AG08395 (cell line): Measurements from ENCODE around the gene FAM184A.
"Not testable (repeated sequence)": the region's sequence is repeated elsewhere in the genome, so short reads cannot be mapped to it uniquely, and the experiment has no call there.

Experiments
- DNase-seq: peaks from one replicate; pipeline ENCODE4 v3.0.0; 2012; ENCODE audit warnings: mixed read lengths, low spot score

The FAM184A gene

DNA sequence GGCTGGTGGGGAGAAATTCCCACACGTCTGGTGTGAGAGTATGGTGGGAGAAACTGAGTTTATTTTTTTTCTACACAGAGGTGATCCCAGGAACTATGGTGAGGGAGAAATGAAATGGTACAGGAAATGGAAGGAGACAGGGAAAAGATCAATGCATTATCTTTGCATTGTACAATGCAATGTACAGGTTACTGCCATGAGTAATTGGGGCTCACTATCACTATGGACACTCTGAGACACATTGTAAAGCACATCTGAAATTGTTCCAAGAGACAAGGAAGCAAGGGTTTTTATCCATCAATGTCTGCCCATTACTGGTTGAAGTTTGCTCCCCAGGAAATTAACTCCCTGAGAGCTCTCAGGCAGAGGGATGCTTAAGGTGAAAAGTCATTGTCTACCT is 21.7 kb upstream of the FAM184A start:
- no peak for DNase-seq

DNA sequence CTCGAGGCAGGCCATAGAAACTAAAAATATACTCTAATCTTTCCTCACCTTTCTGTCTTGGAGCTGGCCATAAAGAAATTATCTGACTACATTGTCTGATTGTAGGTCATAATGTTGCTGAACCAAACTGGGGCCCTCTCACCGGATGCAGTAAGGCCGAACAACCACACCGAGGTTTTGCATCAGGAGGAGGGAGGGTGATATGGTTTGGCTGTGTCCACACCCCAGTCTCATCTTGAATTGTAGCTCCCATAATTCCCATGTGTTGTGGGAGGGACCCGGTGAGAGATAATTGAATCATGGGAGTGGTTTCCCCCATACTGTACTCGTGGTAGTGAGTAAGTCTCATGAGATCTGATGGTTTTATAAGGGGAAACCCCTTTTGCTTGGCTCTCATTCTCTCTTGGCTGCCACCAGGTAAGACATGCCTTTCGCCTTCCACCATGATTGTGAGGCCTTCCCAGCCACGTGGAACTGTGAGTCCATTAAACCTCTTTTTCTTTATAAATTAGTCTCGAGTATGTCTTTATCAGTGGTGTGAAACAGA is 19.4 kb upstream of the FAM184A start:
- DNase-seq = not testable (repeated sequence)

DNA sequence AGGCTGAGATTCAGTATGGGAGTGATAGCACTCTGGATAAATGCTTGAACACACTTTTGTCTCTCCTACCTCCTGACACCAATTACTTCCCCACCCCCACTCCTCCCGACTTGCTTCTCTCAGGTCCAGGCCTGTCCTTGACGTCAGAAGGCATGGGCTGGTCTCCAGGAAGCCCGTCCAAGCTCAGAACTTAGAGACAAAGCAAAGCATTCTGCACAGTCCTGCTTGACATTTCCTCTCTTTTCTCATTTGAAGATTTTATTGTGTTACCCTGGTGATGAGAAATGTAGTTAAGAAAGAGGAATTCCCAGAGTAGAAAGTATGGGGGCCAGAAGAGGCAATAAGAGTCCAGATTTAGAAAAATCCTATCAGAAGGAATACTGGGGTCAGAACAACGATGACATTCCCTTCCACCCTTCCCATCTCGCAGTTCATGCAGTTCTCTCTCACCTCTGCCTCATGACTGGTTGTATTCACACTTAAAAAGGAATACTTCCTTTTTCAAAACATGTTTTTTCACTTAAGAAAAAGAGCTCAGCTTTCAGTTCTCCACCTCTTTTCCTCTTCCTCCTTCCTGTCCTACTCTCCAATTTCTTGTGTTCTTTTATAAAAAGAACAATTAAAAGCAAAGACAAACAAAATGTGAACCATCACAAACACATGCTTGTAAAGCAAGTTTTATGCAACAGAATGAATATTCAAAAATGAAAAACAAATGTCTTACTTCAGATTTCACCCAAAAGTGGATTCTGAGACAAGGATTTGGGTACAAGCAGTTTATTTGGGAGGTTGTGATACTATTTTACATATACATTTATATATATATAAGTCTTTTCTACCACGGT is 18.5 kb upstream of the FAM184A start:
- DNase-seq = no peak

DNA sequence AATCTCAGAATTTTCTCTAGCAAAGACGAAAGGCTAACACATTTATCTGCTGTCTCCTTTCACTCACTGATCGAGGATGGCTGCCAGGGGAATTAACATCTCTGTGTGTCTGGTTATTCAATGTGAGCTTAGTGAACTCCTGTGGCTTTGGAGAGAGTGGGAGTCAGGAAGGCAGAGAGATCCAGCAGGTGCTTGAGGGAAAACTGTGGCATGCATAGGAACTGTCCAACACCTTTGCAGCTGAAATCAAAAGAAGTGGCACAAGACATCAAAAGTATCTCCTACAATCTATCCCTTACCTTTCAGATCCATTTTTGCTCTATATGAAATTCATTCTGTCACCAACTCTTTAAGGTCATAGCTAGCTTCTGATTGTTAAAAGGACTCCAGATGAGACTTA is 11.8 kb upstream of the FAM184A start:
- DNase-seq = no peak

DNA sequence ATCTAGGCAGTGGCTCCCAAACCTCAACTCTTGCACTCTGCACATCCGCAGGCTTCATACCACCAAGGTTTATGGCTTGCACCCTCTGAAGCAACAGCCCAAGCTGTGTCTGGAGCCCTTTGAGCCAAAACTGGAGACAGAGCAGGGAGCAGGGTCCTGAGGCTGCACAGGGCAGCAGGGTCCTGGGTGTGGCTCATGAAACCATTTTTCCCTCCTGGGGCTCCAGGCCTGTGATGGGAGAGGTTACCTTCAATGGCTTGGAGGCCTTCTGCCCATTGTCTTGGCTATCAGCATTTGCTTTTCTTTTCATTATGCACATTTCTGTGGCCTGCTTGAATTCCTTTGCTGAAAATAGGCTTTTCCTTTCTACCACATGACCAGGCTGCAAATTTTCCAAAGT is 6.3 kb upstream of the FAM184A start:
- no peak for DNase-seq

DNA sequence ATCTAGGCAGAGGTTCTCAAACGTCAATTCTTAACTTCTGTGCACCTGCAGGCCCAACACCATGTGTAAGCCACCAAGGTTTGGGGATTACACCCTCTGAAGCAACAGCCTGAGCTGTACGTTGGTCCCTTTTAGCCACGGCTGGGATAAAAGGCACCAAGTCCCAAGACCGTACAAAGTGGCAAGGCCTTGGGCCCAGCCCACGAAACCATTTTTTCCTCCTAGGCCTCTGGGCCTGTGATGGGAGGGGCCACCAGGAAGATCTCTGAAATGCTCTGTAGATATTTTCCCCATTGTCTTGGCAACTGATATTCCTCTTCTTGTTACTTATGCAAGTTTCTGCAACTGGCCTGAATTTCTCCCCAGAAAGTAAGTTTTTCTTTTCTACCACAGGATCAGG is 4.5 kb upstream of the FAM184A start:
- no peak for DNase-seq

DNA sequence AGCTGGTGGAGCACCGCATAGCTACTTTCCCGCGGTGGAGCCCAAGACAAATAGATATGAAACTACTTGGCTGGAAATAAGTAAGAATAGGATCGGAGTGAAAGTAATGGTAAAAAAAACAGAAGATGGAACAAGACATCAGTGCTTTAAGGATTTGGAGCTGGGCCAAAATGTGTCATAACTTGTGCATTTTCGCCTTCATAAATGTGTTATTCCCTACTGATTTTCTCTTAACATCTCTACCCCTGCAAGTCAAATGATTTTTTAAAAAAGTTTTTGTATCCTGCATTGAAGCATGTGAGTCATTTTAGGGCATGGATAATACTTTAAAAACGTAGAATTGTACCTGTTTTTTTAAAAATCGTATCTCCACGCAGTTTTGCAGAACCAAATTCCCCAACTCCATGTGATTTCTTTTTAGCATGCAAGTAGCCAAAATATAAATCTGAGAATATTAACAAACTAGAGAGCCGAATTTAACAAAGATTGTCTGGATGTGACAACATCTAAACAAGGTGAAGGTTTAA is 882 bp upstream of the FAM184A start:
- DNase-seq = peak; percentile 8

DNA sequence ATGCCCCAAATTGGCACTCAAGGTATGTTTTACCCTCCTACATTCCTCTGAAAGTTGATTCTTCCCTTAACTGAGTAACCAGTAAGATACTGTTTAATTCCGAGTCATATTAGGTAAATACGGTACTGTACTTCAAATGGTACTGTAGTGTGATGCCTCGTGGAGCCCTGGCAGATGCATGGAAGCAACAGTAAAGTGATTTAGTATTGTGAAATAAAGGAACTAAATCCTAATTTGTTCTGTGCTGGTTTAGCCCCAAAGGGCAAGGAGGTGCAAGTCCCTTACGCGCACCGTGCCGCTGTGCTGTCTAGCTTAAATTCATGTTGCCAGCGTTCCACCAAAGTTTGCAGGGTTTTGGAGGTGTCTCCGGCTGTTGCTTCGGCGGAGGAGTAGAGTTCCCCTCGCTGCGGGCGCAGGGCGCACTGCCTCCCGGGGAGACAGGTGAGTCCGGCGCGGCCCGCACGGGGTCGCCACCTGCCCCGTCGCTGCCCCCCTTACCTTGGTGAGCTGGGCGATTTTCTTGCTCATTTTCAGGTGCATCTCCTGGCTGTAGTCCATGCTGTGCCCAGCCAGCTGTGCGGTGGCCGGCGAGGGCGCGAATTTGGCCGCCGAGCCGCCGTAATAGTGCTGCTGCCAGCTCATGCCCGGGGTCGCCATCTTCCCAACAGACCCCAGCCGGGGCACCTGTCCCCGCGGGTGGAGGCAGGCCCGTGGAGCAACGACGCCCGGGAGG is 655 bp downstream of the FAM184A start:
- no peak for DNase-seq

DNA sequence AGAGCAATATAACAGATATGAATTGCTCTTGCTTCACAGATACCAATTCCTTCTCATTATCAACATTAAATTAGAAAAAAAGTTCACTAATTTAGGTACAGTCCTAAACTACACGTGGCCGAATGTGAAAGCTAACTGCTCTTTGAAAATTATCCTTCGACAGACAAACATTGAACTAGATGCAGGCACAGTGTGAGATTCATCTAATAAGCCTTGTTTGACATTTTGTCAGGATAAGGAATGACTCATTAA is 1.1 kb downstream of the FAM184A start:
- no peak for DNase-seq

DNA sequence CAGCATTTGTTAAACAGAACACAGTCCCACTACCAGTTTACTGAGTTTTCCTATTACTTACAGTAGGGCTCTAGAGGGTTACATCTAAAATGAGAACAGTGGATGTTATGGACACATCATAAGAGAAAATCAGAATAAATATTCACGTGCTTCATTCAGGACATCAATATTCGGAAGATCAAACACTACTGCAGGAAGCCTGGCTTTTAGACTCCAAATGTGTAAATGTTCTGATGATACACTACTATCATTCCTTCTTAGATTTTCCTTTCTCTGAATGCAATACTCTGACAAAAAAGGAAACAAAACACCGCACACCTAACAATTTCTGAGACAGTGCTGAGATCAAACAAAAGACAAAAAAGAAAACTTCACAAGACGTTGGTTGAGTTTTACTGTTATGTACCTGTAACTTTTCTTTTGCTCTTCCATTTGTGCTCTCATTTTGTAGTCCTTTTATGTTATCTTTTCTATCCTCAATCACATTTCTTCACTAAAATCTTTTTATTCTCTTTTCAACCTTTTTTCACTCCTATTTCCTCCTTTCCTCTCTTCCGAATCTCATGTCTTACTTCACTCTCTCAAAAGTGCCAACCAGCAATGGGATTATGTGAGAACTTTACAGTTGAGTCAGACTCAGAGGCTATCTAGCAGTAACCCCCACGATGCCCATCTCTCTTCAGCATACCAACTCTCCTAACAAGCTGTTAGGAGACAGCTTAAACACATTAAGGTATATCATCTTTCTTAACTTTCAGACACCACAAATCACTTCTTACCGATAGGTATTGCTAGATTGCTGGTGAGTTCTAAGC is 1.7 kb downstream of the FAM184A start:
- no peak for DNase-seq

DNA sequence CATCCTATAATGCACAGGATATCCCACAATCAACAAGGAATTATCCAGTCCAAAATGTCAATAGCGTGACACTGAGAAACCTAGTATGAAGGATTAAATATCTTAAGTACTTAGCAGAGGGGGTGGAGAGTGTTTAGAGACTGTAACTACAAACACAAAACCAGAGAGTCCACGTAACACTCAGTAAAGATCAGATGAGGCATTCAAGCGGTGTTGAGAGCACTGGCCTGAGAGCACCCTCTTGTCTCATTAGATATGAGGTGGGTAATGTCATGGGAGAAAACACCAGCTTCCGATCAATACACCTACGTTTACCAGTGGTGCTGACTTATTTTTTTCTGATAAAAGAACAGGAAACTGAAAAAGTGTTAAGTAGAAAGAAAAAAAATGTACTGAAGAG is 2.3 kb downstream of the FAM184A start:
- no peak for DNase-seq

DNA sequence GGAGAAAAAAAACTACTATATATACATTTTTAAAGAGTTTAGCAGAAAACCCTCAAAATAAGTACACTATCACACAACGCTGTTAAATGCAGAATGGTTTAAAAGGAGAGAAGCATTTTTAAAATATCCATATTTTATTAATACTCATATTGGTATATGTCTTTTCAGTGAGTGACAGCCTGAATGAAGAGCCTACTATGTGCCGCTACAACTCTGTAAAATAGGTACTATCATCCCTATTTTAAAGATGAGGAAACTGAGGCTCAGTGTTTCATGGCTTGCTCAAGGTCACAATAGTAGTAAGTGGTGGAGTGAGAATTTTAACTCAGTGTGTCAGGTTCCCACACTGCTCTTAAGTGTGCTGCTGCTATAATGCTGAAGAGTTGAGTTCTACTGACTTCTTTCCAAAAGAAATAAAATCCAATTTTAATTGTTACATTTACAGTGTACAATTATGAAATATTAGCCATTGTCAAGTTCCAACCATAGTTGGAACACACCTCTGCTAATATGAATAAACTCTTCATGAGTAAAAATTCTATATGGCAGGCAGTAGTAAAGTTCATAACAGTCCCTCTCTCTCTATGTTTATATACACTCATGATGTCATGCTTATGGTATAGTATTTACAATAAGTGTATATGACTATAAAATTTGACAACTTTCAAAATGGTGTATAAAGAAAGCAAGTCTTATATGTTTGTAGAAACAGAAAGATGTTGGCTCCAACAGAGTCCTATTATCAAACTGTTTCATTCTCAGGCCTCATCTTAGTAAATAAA is 3.1 kb downstream of the FAM184A start:
- no peak for DNase-seq

DNA sequence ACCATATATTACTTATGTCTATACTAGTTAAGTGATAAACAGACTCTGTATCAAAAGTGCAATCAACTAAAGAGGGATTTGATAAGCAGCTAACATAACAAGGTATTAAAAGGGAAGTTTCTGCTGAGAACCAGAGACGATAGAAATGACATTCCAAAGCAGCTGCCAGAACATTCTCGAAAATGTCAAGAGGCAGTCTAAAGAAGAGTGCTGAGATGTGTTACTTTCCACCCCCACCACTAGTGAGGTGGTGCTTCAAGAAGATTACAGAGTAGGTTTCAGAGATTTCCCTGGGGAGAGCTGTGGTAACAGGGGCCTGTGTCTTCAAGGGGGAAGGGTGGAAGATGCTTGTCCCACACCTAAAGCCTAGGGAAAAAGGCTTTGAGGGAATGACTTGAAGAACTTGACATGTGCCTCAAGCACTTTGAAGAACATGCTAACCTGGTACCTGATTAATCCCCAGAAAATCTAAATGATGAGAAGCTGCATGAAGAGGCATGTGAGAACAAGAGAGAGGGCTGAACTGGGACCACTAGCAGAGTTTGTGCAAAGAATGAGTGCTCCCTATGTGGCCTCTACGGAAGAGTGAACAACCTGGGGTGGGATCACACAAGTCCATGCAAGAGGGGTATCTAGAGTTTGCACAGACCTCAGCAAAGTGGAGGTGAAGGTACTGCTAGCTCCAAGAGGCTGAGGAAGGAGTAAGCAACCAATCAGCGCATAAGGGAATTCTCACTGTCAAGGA is 5.0 kb downstream of the FAM184A start:
- no peak for DNase-seq

DNA sequence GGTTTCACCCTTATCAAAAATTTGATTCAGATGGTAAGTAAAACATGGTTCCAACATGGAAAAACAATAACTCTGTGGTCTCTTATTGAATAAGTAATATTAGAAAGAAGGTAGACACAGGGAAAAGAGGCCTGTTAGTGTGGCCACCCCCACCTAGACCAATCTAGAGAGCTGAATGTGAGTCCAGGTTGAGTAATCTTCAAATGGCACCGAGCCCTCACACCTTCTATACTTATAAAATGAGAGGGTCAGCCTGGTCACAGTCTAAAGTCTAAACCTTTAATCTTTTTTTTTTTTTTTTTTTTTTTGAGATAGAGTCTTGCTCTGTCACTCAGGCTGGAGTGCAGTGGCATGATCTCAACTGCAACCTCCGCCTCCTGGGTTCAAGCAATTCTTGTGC is 6.9 kb downstream of the FAM184A start:
- no peak for DNase-seq

DNA sequence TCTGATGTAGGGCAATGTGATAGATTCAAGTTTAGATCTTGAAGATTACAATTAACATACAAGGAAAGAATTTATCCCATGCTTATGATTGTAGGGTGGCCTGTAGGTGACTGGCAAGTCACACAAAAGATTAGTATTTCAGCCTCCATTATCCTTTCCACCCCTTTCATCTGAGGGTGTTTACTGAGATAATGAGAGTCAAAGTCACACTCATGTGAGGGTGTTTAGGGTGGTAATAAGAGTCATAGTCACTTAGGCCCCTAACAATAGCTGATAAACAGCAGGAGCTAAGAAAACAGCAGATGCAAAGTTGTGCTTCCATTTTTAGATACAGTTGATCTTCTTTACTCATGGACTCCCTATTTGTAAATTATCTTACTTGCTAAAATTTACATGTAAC is 11.4 kb downstream of the FAM184A start:
- DNase-seq = no peak

DNA sequence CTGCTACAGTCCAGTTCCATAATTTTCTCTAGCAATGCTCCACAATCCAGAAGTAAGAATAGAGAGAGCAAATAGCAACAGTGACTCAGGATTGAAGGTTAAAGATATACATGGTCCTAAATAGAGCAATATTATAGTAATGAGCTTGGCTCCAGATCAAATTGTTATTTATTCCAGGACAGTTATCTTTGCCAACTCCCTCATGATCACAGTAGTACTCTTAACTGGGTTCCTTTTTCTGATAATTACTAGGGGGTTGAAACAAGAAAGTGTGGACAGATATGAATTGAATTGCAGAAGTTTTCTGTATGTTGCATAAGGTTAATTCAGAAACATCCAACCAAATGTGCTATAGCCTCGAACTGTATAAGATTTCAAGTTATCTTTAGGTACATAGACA is 11.9 kb downstream of the FAM184A start:
- no peak for DNase-seq

DNA sequence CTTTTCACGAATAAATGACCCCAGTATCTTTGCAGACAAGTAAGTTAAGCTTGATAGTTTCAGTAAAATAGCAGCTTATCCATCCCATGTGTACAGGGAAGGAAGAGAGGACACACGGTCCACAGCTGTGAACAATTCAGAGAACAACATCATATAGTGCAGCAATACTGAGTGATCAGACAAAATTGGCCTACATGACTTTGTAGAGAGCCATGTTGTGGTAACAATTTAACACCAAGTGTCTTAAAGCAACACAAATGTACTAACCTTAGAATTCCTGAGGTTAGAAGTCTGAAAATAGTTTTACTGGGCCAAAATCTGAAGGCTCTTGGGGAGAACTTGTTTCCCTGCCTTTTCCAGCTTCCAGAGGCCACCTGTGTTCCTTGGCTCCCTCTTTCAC is 12.5 kb downstream of the FAM184A start:
- DNase-seq = no peak

DNA sequence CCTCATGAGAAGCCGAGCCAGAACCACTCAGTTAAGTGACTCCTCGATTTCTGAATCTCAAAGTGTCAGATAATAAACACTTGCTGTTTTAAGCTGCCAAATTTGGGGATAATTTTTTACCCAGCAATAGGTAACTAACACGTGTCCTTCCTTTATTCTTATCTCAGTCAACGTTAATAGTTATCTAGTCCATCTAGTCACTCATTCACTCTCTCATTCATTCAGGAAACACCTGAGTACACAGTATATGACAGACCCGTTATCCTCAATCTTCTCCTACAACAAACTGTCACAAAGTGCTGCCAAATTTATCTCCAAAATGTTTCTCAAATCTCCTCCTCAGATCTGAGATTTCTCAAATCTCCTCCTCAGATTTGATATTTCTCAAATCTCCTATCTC is 13.1 kb downstream of the FAM184A start:
- no peak for DNase-seq

DNA sequence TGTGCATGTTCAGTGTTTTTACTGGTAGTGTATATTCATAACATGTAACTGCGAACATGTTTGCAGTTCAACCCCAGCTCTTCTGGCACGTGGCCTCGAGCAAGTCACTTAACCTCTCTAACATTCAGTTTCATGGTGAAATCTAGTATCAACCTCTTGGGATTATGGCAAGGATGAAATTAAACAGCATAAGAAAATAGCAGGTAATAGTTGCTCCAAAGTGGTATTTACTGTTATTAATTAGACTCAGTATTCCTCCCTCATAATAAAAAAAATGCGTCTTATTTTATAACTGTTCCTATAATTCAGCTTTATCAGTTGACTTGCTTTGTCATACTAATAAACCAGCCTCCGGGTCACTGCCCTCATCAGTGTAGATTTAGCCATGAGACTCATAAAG is 15.0 kb downstream of the FAM184A start:
- DNase-seq = no peak

DNA sequence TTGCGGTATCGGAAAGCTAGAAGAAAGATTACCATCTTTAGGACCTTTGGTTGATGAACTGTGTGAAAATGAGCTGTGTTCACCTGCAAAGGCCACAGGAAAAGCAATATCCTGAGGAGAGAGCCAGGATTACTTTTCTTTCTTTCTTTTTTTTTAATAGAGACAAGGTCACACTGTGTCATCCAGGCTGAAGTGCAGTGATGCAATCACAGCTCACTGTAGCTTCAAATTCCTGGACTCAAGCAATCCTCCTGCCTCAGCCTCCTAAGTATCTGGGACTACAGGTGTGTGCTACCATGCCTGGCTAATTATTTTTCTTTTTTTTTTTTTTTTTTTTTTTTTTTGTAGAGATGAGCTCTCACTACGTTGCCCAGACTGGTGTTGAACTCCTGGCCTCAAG is 17.2 kb downstream of the FAM184A start:
- no peak for DNase-seq
